ENCODE measurements around the gene TMBIM1. TPM values are rescaled to one million over a fixed set of nuclear protein-coding genes. Genes with fewer than 3 reads are reported as not detected.

The TMBIM1 gene
- total RNA-seq, 3 donors from 2014 or later: 201 to 464 (median 319) TPM

GRCh38 chr2:218234521-218234920, 57.8 kb downstream of the TMBIM1 start:
- H3K9me3 ChIP-seq: no peaks in the 10 kb centered on the region
- no peak for ATAC-seq
- H3K36me3 ChIP-seq (ENCODE audit: low read depth): peaks cover 4% of the 10 kb centered on the region
- H3K4me1 ChIP-seq (ENCODE audit: low read depth): peaks cover 22% of the 10 kb centered on the region
- no peak for DNase-seq
- TF ChIP-seq, protein P1, sequence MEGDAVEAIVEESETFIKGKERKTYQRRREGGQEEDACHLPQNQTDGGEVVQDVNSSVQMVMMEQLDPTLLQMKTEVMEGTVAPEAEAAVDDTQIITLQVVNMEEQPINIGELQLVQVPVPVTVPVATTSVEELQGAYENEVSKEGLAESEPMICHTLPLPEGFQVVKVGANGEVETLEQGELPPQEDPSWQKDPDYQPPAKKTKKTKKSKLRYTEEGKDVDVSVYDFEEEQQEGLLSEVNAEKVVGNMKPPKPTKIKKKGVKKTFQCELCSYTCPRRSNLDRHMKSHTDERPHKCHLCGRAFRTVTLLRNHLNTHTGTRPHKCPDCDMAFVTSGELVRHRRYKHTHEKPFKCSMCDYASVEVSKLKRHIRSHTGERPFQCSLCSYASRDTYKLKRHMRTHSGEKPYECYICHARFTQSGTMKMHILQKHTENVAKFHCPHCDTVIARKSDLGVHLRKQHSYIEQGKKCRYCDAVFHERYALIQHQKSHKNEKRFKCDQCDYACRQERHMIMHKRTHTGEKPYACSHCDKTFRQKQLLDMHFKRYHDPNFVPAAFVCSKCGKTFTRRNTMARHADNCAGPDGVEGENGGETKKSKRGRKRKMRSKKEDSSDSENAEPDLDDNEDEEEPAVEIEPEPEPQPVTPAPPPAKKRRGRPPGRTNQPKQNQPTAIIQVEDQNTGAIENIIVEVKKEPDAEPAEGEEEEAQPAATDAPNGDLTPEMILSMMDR (IDR thresholded peaks at IDR 0.05): no peak
- no peak overlapping the region for H3K4me3 ChIP-seq
- intact Hi-C loops (cut with DNase I, micrococcal nuclease): no loop called here

- no peak overlapping the region for H3K4me3 ChIP-seq
- DNase-seq (no peak), ATAC-seq (no peak)
- peaks cover 31% of the 10 kb centered on the region for H3K4me1 ChIP-seq (ENCODE audit: low read depth)
- intact Hi-C loops (cut with DNase I, micrococcal nuclease): no loop called here
- no peaks in the 10 kb centered on the region for H3K36me3 ChIP-seq (ENCODE audit: low read depth)
- no peaks in the 10 kb centered on the region for H3K9me3 ChIP-seq
- TF ChIP-seq, protein P1 (IDR thresholded peaks at IDR 0.05): no peak
Measured at GRCh38 chr2:218233543-218233942, 58.8 kb downstream of the TMBIM1 start.

- peaks cover 34% of the 10 kb centered on the region for H3K4me1 ChIP-seq (ENCODE audit: low read depth)
- peak; percentile 98 for ATAC-seq
- H3K4me3 ChIP-seq: no peak overlapping the region
- DNase-seq: peak in 1 of 3 donors; percentile 84
- no peaks in the 10 kb centered on the region for H3K36me3 ChIP-seq (ENCODE audit: low read depth)
- intact Hi-C loops (cut with DNase I, micrococcal nuclease): no loop called here
- TF ChIP-seq, protein P1 (IDR thresholded peaks at IDR 0.05): peak; percentile 25
- no peaks in the 10 kb centered on the region for H3K9me3 ChIP-seq
Measured at GRCh38 chr2:218230882-218231281, 61.4 kb downstream of the TMBIM1 start.

DNA sequence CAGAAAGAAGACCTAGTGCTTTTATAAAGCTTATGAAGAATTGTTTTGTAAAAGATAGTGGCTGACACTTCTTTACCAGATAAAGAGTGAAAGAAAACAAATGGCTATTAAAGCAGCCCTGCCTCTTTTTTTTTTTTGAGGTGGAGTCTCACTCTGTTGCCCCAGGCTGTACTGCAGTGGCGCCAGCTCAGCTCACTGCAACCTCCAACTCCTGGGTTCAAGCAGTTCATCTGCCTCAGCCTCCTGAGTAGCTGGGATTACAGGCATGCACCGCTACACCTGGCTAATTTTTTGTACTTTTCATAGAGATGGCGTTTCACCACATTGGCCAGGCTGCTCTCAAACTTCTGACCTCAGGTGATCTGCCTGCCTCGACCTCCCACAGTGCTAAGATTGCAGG, 62.5 kb downstream of the TMBIM1 start:
- TF ChIP-seq, protein P1 (IDR thresholded peaks at IDR 0.05): no peak
- peak; percentile 46 for ATAC-seq
- peaks cover 34% of the 10 kb centered on the region for H3K4me1 ChIP-seq (ENCODE audit: low read depth)
- intact Hi-C loops (cut with DNase I, micrococcal nuclease): no loop called here
- H3K4me3 ChIP-seq: no peak overlapping the region
- peak; percentile 35 to 60 (median 51) for DNase-seq
- no peaks in the 10 kb centered on the region for H3K9me3 ChIP-seq
- no peaks in the 10 kb centered on the region for H3K36me3 ChIP-seq (ENCODE audit: low read depth)

- TF ChIP-seq, protein P1 (IDR thresholded peaks at IDR 0.05): no peak
- DNase-seq (peak in 1 of 3 donors; percentile 44), ATAC-seq (peak; percentile 55)
- intact Hi-C loops (cut with DNase I, micrococcal nuclease): no loop called here
- H3K36me3 ChIP-seq (ENCODE audit: low read depth): no peaks in the 10 kb centered on the region
- peaks cover 34% of the 10 kb centered on the region for H3K4me1 ChIP-seq (ENCODE audit: low read depth)
- no peak overlapping the region for H3K4me3 ChIP-seq
- H3K9me3 ChIP-seq: no peaks in the 10 kb centered on the region
Measured at GRCh38 chr2:218229239-218229638, 63.1 kb downstream of the TMBIM1 start.

Measured in mucosa of descending colon (tissue), 3 donors.